IMR-90 (cell line): ENCODE results near the gene UCHL5. TPM values are rescaled to one million over a fixed set of nuclear protein-coding genes. Genes with fewer than 3 reads are reported as not detected.

ENCODE experiments used
- ATAC-seq: fragments of 200-7000 bp; cut with Tn5 transposase; 2 replicates; pipeline ENCODE4 v1.9.1; 2020; ENCODE audit warnings: low read depth, mild to moderate bottlenecking, moderate library complexity
- BruUV-seq: library from RNA; stranded (reverse); fragments of 400-500 nt; replicated peaks from 2 replicates; lab custom pipeline; 2021; lab: Mats Ljungman, UMichigan
- CTCF ChIA-PET: fragments of 300-600 bp; formaldehyde crosslinking; extraction: SDS; loops from one replicate; lab custom pipeline; 2021; ENCODE audit warnings: antibody characterized with exemption; lab: Yijun Ruan, JAX
- POLR2A ChIA-PET: fragments of 300-600 bp; sonication (Branson Sonifier 250); formaldehyde crosslinking; loops from one replicate; lab custom pipeline; 2022; ENCODE audit warnings: antibody characterized with exemption; ENCODE audit not compliant: unreplicated experiment; lab: Charles Lee
- DNase-seq: peaks from one replicate; pipeline ENCODE4 v3.0.0; 2013
- H2AFZ ChIP-seq: replicated peaks from 2 replicates; pipeline ENCODE3; 2013; ENCODE audit warnings: low read length, mild to moderate bottlenecking; ENCODE audit not compliant: poor library complexity
- H2AK5ac ChIP-seq: 2 replicates; pipeline ENCODE4 v1.6.1; 2013; ENCODE audit warnings: low read depth, low read length, inconsistent platforms
- H2AK9ac ChIP-seq: replicated peaks from 2 replicates; pipeline ENCODE3; 2013; ENCODE audit warnings: mild to moderate bottlenecking, low read depth, low read length, moderate library complexity; ENCODE audit not compliant: poor library complexity
- H2BK120ac ChIP-seq: 2 replicates; pipeline ENCODE4 v1.6.1; 2013; ENCODE audit warnings: low read depth, low read length, inconsistent platforms
- H2BK15ac ChIP-seq: 3 replicates; pipeline ENCODE4 v1.6.1; 2013; ENCODE audit warnings: low read depth, low read length, inconsistent platforms
- H2BK20ac ChIP-seq: 2 replicates; pipeline ENCODE4 v1.6.1; 2013; ENCODE audit warnings: low read depth, mild to moderate bottlenecking, inconsistent platforms, low read length, moderate library complexity
- H2BK5ac ChIP-seq: 2 replicates; pipeline ENCODE4 v1.6.1; 2013; ENCODE audit warnings: mild to moderate bottlenecking, low read depth, low read length, inconsistent platforms; ENCODE audit not compliant: poor library complexity, severe bottlenecking
- H3K14ac ChIP-seq: replicated peaks from 2 replicates; pipeline ENCODE4 v1.6.1; 2013; ENCODE audit warnings: low read depth, low read length, inconsistent platforms
- H3K18ac ChIP-seq: 2 replicates; pipeline ENCODE4 v1.6.1; 2013; ENCODE audit warnings: low read depth, low read length, control low read depth
- H3K23ac ChIP-seq: 2 replicates; pipeline ENCODE4 v1.6.1; 2013; ENCODE audit warnings: low read depth, low read length, inconsistent platforms
- H3K27ac ChIP-seq: 2 replicates; pipeline ENCODE4 v1.5.1; 2013; ENCODE audit warnings: mild to moderate bottlenecking, control low read depth, low read length; ENCODE audit not compliant: insufficient read depth
- H3K27me3 ChIP-seq: 2 replicates; pipeline ENCODE4 v1.6.1; 2013; ENCODE audit warnings: low read length; ENCODE audit not compliant: control insufficient read depth, insufficient read depth
- H3K36me3 ChIP-seq: 2 replicates; pipeline ENCODE4 v1.6.1; 2013; ENCODE audit warnings: low read length, mixed read lengths; ENCODE audit not compliant: control insufficient read depth, insufficient read depth
- H3K4ac ChIP-seq: 2 replicates; pipeline ENCODE4 v1.6.1; 2013; ENCODE audit warnings: low read depth, low read length, inconsistent platforms
- H3K4me1 ChIP-seq: 2 replicates; pipeline ENCODE4 v1.6.1; 2013; ENCODE audit warnings: low read length, mixed read lengths; ENCODE audit not compliant: control insufficient read depth, insufficient read depth
- H3K4me2 ChIP-seq: 2 replicates; pipeline ENCODE4 v1.6.1; 2013; ENCODE audit warnings: low read depth, mild to moderate bottlenecking, control low read depth, low read length, moderate library complexity
- H3K4me3 ChIP-seq: 2 replicates; pipeline ENCODE4 v1.5.1; 2013; ENCODE audit warnings: low read depth, mild to moderate bottlenecking, control low read depth, low read length, moderate library complexity; ENCODE audit not compliant: insufficient read depth
- H3K56ac ChIP-seq: 2 replicates; pipeline ENCODE4 v1.6.1; 2013; ENCODE audit warnings: low read length, inconsistent platforms; ENCODE audit not compliant: insufficient read depth; ENCODE audit errors: extremely low read depth
- H3K79me1 ChIP-seq, 2 experiments: 2 replicates each; pipeline ENCODE4 v1.6.1; 2013; ENCODE audit warnings: low read length in 2 of 2, inconsistent platforms in 1 of 2, low read depth in 1 of 2
- H3K9ac ChIP-seq: 2 replicates; pipeline ENCODE4 v1.6.1; 2013; ENCODE audit warnings: low read depth, low read length, control low read depth
- H3K9me1 ChIP-seq: 2 replicates; pipeline ENCODE4 v1.6.1; 2013; ENCODE audit warnings: low read length, inconsistent platforms; ENCODE audit not compliant: insufficient read depth
- H3K9me3 ChIP-seq: 2 replicates; pipeline ENCODE4 v1.6.1; 2013; ENCODE audit warnings: low read length; ENCODE audit not compliant: control insufficient read depth, insufficient read depth
- H4K20me1 ChIP-seq: 2 replicates; pipeline ENCODE4 v1.6.1; 2013; ENCODE audit warnings: low read length, inconsistent platforms; ENCODE audit not compliant: insufficient read depth
- H4K5ac ChIP-seq: 2 replicates; pipeline ENCODE4 v1.6.1; 2013; ENCODE audit warnings: mild to moderate bottlenecking, low read depth, low read length, control low read depth
- H4K8ac ChIP-seq, 2 experiments: 2 replicates each; pipeline ENCODE4 v1.6.1; 2013; ENCODE audit warnings: low read depth in 2 of 2, low read length in 2 of 2, control low read depth in 1 of 2, inconsistent platforms in 1 of 2
- H4K91ac ChIP-seq: 2 replicates; pipeline ENCODE4 v1.6.1; 2013; ENCODE audit warnings: low read depth, low read length, inconsistent platforms; ENCODE audit not compliant: insufficient read depth
- BHLHE40 ChIP-seq: fragments of 150-350 bp; IDR thresholded peaks from 2 replicates; pipeline ENCODE4 v1.6.1; 2016; ENCODE audit warnings: mild to moderate bottlenecking, low read depth, low read length
- CEBPB ChIP-seq: IDR thresholded peaks from 2 replicates; pipeline ENCODE4 v1.6.1; 2012; ENCODE audit warnings: low read depth, low read length, improper control_type of control experiment
- CHD1 ChIP-seq: IDR thresholded peaks from 2 replicates; pipeline ENCODE4 v1.6.1; 2012; ENCODE audit warnings: low read depth, low read length, improper control_type of control experiment
- CTCF ChIP-seq: conservative IDR thresholded peaks from 2 replicates; pipeline ENCODE4 v1.5.1; 2012; ENCODE audit warnings: mild to moderate bottlenecking, low read depth, low read length, improper control_type of control experiment
- ELK1 ChIP-seq: fragments of 150-350 bp; IDR thresholded peaks from 2 replicates; pipeline ENCODE4 v1.6.1; 2016; ENCODE audit warnings: low read depth, mild to moderate bottlenecking, low read length, moderate library complexity, borderline replicate concordance
- MAFK ChIP-seq: IDR thresholded peaks from 2 replicates; pipeline ENCODE4 v1.6.1; 2012; ENCODE audit warnings: low read depth, low read length, improper control_type of control experiment
- MAZ ChIP-seq: IDR thresholded peaks from 2 replicates; pipeline ENCODE4 v1.6.1; 2012; ENCODE audit warnings: low read depth, mild to moderate bottlenecking, low read length, improper control_type of control experiment, moderate library complexity, borderline replicate concordance
- MXI1 ChIP-seq: IDR thresholded peaks from 2 replicates; pipeline ENCODE4 v1.6.1; 2012; ENCODE audit warnings: low read depth, mild to moderate bottlenecking, low read length, moderate library complexity, borderline replicate concordance
- POLR2A ChIP-seq: IDR thresholded peaks from 2 replicates; pipeline ENCODE4 v1.6.1; 2012; ENCODE audit warnings: mild to moderate bottlenecking, low read depth, low read length
- RAD21 ChIP-seq: IDR thresholded peaks from 2 replicates; pipeline ENCODE4 v1.6.1; 2012; ENCODE audit warnings: low read length, improper control_type of control experiment
- RCOR1 ChIP-seq: IDR thresholded peaks from 2 replicates; pipeline ENCODE4 v1.6.1; 2012; ENCODE audit warnings: mild to moderate bottlenecking, low read length, improper control_type of control experiment; ENCODE audit not compliant: insufficient replicate concordance
- RFX5 ChIP-seq: IDR thresholded peaks from 2 replicates; pipeline ENCODE4 v1.8.0; 2012; ENCODE audit warnings: low read depth, mild to moderate bottlenecking, low read length, moderate library complexity
- USF2 ChIP-seq: fragments of 150-350 bp; IDR thresholded peaks from 2 replicates; pipeline ENCODE4 v1.6.1; 2017; ENCODE audit warnings: mild to moderate bottlenecking, antibody characterized with exemption, low read length, low read depth
- WGBS, 2 experiments: methylation state at CpG; one replicate each; pipeline versions ENCODE4 v1.1.5 to v1.1.7; 2013; ENCODE audit warnings: missing lambda C conversion rate in 2 of 2; ENCODE audit not compliant: insufficient read length in 1 of 2; ENCODE audit errors: extremely low coverage in 2 of 2; 5-methylcytosine and 5-hydroxymethylcytosine counted together
- dilution Hi-C: fragments of 300-500 bp; cut with HindIII; formaldehyde crosslinking; loops from one replicate; pipeline ENCODE4 v1.14.3; 2018; ENCODE audit warnings: low sequenced_read_pairs; ENCODE audit not compliant: unreplicated experiment
- in situ Hi-C: fragments of 300-500 bp; cut with MboI; formaldehyde crosslinking; loops from 3 replicates; pipeline ENCODE4 v1.14.3; 2019; ENCODE audit warnings: low sequenced_read_pairs, inconsistent platforms, mixed read lengths
- intact Hi-C: fragments of 100-400 bp; cut with micrococcal nuclease; formaldehyde crosslinking; loops from 2 replicates; pipeline ENCODE4 v1.10.0; 2022
- polyA plus RNA-seq, 3 experiments: library from polyadenylated mRNA; depleted of rRNA; stranded (reverse); fragments of >200 nt; gene quantifications; 2 replicates each; pipeline ENCODE4 v1.2.3, GENCODE V29; 2012; ENCODE audit warnings: low replicate concordance in 1 of 3
- total RNA-seq: library from RNA; depleted of rRNA; stranded (reverse); fragments of >200 nt; gene quantifications from 2 replicates; pipeline ENCODE4 v1.2.3, GENCODE V29; 2012

UCHL5 gene
- total and polyA plus RNA-seq, 2 of the 4 experiments (the other 2 are of a cell fraction): 12.9 to 18.4 TPM

- no peak overlapping the region for H3K56ac ChIP-seq
- dilution Hi-C loops: no loop called here
- no peak overlapping the region for H2AK5ac ChIP-seq
- peaks cover 0 to 20% of the 10 kb centered on the region in 2 experiments; a peak in 3 of 4 replicates for H3K79me1 ChIP-seq
- no peak for DNase-seq
- no peak overlapping the region for H3K18ac ChIP-seq
- no peak overlapping the region for H2BK5ac ChIP-seq
- no peak for ATAC-seq
- no peak overlapping the region for H3K14ac ChIP-seq
- H4K8ac ChIP-seq: no peak overlapping the region
- H2BK15ac ChIP-seq: no peak overlapping the region
- no peaks in the 10 kb centered on the region for H3K4me1 ChIP-seq
- no peak overlapping the region for H3K4me2 ChIP-seq
- no peak overlapping the region for H4K91ac ChIP-seq
- no peak overlapping the region for H2BK120ac ChIP-seq
- ChIA-PET POLR2A (no interaction called here), CTCF (interaction anchor here (0.5 kb wide), 1 partner anchor 33 kb away, joined by 4 read pairs; no protein-coding TSS in a partner anchor)
- H3K27ac ChIP-seq: no peak overlapping the region
- H3K9me1 ChIP-seq: peaks cover 2% of the 10 kb centered on the region; the same call in 1 of the 2 replicates
- H3K23ac ChIP-seq: no peak overlapping the region
- no peak overlapping the region for H2AFZ ChIP-seq
- in situ Hi-C loops: no loop called here
- no peak overlapping the region for H3K9ac ChIP-seq
- no peaks in the 10 kb centered on the region for H3K9me3 ChIP-seq
- TF ChIP-seq CHD1 (no peak), POLR2A (no peak), BHLHE40 (no peak), RAD21 (no peak), RFX5 (no peak), MXI1 (no peak), MAZ (no peak), CEBPB (no peak), USF2 (no peak), MAFK (no peak), CTCF (no peak), ELK1 (no peak), RCOR1 (no peak)
- H3K27me3 ChIP-seq: no peaks in the 10 kb centered on the region
- no TSS peak for BruUV-seq
- peaks cover 26% of the 10 kb centered on the region for H3K36me3 ChIP-seq
- no peak overlapping the region for H3K4ac ChIP-seq
- H4K20me1 ChIP-seq: no peaks in the 10 kb centered on the region
- WGBS, 2 experiments: no CpG with 5 or more reads among the region's 3 CpGs
- H4K5ac ChIP-seq: no peak overlapping the region
- no peak overlapping the region for H3K4me3 ChIP-seq
- H2BK20ac ChIP-seq: no peak overlapping the region
- intact Hi-C loops: no loop called here
- H2AK9ac ChIP-seq: no peak overlapping the region
These were observed 20.0 kb upstream of the UCHL5 start for GRCh38 chr1:193079187-193079586.
